Chondrocyte (in vitro differentiated cells): Measurements from ENCODE around the gene HOXA6. TPM values are rescaled to one million over a fixed set of nuclear protein-coding genes. Genes with fewer than 3 reads are reported as not detected.
A peak's percentile ranks its signal among the peaks of the same experiment; 100 is the strongest.

ENCODE experiments used
- DNase-seq: peaks from one replicate; pipeline ENCODE4 v3.0.0; 2021; ENCODE audit warnings: mixed read lengths, low spot score
- H3K27ac Mint-ChIP-seq: one replicate; pipeline ENCODE4 v1.8.0; 2021; ENCODE audit warnings: mild to moderate bottlenecking, moderate library complexity, mixed read lengths; ENCODE audit not compliant: unreplicated experiment
- H3K27me3 Mint-ChIP-seq: 2 replicates; pipeline ENCODE4 v1.8.0; 2021; ENCODE audit warnings: low read depth, mixed read lengths
- H3K36me3 Mint-ChIP-seq: 2 replicates; pipeline ENCODE4 v1.8.0; 2021; ENCODE audit warnings: low read depth, mixed read lengths
- H3K4me1 Mint-ChIP-seq: 2 replicates; pipeline ENCODE4 v1.8.0; 2021; ENCODE audit warnings: low read depth, mild to moderate bottlenecking, mixed read lengths
- H3K4me3 Mint-ChIP-seq: one replicate; pipeline ENCODE4 v1.8.0; 2021; ENCODE audit warnings: mild to moderate bottlenecking, moderate library complexity, mixed read lengths; ENCODE audit not compliant: unreplicated experiment
- H3K9me3 Mint-ChIP-seq: 2 replicates; pipeline ENCODE4 v1.8.0; 2021; ENCODE audit warnings: low read depth, mixed read lengths
- total RNA-seq: library from RNA; stranded (reverse); gene quantifications from 3 replicates; pipeline ENCODE4 v1.2.1, GENCODE V29; 2021
- TF ChIP-seq, protein P1 (sequence below): fragments of 200-600 bp; sonication (generic); IDR thresholded peaks from 2 replicates; pipeline ENCODE4 v1.5.0; 2021; ENCODE audit warnings: antibody characterized with exemption, mild to moderate bottlenecking, moderate library complexity

The HOXA6 gene
- total RNA-seq, 1 donor from 2014 or later = not detected

GRCh38 chr7:27160546-27161213, 13.1 kb upstream of the HOXA6 start:
- H3K4me1 Mint-ChIP-seq = peaks cover 8% of the 10 kb centered on the region
- H3K27me3 Mint-ChIP-seq = peaks cover 70% of the 10 kb centered on the region
- peaks cover 4% of the 10 kb centered on the region for H3K36me3 Mint-ChIP-seq
- H3K4me3 Mint-ChIP-seq = peak overlapping the region; percentile 69
- peaks cover 4% of the 10 kb centered on the region for H3K9me3 Mint-ChIP-seq
- H3K27ac Mint-ChIP-seq = no peak overlapping the region
- TF ChIP-seq, protein P1, sequence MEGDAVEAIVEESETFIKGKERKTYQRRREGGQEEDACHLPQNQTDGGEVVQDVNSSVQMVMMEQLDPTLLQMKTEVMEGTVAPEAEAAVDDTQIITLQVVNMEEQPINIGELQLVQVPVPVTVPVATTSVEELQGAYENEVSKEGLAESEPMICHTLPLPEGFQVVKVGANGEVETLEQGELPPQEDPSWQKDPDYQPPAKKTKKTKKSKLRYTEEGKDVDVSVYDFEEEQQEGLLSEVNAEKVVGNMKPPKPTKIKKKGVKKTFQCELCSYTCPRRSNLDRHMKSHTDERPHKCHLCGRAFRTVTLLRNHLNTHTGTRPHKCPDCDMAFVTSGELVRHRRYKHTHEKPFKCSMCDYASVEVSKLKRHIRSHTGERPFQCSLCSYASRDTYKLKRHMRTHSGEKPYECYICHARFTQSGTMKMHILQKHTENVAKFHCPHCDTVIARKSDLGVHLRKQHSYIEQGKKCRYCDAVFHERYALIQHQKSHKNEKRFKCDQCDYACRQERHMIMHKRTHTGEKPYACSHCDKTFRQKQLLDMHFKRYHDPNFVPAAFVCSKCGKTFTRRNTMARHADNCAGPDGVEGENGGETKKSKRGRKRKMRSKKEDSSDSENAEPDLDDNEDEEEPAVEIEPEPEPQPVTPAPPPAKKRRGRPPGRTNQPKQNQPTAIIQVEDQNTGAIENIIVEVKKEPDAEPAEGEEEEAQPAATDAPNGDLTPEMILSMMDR = peak; percentile 100
- peak; percentile 94 for DNase-seq

- Mint-ChIP-seq H3K4me1 (peaks cover 10% of the 10 kb centered on the region), H3K36me3 (peaks cover 4% of the 10 kb centered on the region), H3K27ac (no peak overlapping the region), H3K9me3 (peaks cover 4% of the 10 kb centered on the region), H3K4me3 (no peak overlapping the region), H3K27me3 (peaks cover 73% of the 10 kb centered on the region)
- TF ChIP-seq, protein P1 = no peak
- peak; percentile 78 for DNase-seq
These were observed 12.6 kb upstream of the HOXA6 start for GRCh38 chr7:27160145-27160545.

DNA sequence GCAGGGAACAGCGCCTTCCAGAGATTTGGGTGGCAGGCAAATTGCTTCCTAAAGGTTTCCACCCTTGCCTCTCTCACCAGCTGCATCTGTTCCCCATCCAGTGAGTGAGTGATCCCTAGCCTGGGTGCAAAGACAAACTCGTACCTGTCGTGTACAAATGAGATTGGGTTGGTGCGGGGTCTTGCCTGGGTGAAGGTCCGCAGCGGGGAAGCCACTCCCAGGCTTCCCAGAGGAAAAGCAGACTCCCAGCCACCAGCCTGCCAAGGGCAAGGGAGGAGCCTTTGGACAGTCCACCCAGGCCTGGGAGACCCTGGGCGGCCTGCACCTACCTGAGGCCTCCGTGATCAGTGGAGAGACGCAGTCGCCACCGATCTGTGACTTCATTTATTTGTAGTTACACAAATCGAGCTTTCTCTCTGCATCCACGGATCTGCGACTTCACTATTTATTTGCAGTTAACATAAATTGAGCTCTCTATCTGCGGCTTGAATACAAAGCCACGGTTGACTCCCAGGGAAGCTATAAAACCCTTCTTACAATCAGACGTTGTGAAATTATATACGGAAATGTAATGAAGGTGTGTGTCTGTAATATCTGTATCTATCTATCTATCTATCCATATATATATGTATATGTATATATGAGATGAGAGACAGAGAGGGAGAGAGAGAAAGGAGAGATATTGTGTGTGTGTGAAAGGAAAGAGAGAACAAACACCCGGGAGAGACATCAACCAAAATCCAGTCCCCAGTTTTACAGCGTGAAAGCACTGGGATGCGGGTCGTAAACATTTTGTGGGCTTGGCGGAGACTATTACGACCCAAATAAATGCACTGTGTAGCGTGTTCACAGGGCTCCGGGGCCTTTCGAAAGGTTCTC, 11.9 kb upstream of the HOXA6 start:
- DNase-seq = peak; percentile 64
- Mint-ChIP-seq H3K9me3 (peaks cover 4% of the 10 kb centered on the region), H3K36me3 (peaks cover 7% of the 10 kb centered on the region), H3K4me1 (peaks cover 14% of the 10 kb centered on the region), H3K27ac (no peak overlapping the region), H3K27me3 (peaks cover 76% of the 10 kb centered on the region), H3K4me3 (peak overlapping the region; percentile 33)
- TF ChIP-seq, protein P1 = no peak

GRCh38 chr7:27158436-27159265, 11.1 kb upstream of the HOXA6 start:
- DNase-seq = peak; percentile 75
- Mint-ChIP-seq H3K27me3 (peaks cover 77% of the 10 kb centered on the region), H3K4me1 (peaks cover 14% of the 10 kb centered on the region), H3K27ac (no peak overlapping the region), H3K36me3 (peaks cover 7% of the 10 kb centered on the region), H3K9me3 (peaks cover 4% of the 10 kb centered on the region), H3K4me3 (no peak overlapping the region)
- TF ChIP-seq, protein P1 = no peak
